ENCODE results near the gene MARS1.
A peak's percentile ranks its signal among the peaks of the same experiment; 100 is the strongest.

The MARS1 gene

DNA sequence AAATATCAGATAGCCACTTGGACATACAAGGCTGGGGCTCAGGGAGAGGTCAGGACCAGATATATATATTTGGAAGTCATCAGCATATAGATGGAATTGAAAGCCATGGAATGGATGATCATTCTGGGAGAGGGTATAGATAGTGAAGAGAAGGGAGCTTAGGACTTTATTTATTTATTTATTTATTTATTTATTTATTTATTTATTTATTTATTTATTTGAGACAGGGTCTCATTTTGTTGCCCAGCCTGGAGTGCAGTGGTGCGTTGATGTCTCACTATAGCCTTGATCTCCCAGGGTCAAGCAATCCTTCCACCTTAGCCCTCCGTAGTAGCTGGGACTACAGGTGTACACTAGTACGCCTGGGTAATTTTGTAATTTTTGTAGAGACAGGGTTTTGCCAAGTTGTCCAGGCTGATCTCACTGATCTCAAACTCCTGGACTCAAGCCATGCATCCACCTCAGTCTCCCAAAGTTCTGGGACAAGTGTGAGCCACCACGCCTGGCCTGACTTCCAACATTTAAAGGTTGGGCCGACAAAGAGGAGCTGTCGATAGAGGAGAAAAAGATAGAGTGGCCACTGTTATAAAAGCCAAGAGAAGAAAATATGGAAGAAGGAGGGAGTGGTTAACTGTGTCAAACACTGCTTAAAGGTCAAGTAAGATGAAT, 41.4 kb upstream of the MARS1 start:
- H3K27ac ChIP-seq: no peak overlapping the region
- TF ChIP-seq, protein P1, sequence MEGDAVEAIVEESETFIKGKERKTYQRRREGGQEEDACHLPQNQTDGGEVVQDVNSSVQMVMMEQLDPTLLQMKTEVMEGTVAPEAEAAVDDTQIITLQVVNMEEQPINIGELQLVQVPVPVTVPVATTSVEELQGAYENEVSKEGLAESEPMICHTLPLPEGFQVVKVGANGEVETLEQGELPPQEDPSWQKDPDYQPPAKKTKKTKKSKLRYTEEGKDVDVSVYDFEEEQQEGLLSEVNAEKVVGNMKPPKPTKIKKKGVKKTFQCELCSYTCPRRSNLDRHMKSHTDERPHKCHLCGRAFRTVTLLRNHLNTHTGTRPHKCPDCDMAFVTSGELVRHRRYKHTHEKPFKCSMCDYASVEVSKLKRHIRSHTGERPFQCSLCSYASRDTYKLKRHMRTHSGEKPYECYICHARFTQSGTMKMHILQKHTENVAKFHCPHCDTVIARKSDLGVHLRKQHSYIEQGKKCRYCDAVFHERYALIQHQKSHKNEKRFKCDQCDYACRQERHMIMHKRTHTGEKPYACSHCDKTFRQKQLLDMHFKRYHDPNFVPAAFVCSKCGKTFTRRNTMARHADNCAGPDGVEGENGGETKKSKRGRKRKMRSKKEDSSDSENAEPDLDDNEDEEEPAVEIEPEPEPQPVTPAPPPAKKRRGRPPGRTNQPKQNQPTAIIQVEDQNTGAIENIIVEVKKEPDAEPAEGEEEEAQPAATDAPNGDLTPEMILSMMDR (IDR thresholded peaks at IDR 0.05): no peak
- H3K4me3 ChIP-seq: no peak overlapping the region
- no peak for DNase-seq (ENCODE audit: low spot score)

DNA sequence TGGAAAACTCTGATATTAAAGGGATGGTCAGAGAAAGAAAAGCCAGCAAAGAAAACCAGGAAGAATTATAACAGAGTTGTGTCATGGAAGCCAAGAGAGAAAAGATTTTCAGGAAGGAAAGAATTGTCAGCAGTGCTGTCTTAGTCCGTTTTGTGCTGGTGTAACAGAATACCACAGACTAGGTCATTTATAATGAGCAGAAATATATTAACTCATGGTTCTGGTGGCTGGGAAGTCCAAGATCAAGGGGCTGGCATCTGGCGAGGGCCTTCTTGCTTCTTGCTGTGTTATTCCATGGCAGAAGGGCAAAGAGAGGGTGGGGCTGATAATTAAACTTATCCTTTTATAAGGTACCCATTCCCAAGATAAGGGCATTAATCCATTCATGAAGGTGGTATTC, 39.2 kb upstream of the MARS1 start:
- no peak for DNase-seq (ENCODE audit: low spot score)
- H3K27ac ChIP-seq: no peak overlapping the region
- TF ChIP-seq, protein P1 (IDR thresholded peaks at IDR 0.05): no peak
- no peak overlapping the region for H3K4me3 ChIP-seq

DNA sequence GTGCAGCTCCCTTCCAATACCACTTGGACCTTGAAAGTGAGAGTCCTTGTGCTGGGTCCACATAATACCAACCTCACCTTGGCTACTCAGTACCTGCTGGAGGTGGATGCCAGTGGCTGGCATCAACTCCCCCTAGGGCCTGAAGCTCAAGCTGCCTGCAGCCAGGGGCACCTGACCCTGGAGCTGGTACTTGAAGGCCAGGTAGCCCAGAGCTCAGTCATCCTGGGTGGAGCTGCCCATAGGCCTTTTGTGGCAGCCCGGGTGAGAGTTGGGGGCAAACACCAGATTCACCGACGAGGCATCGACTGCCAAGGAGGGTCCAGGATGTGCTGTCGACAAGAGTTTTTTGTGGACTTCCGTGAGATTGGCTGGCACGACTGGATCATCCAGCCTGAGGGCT, 38.5 kb upstream of the MARS1 start:
- TF ChIP-seq, protein P1 (IDR thresholded peaks at IDR 0.05): no peak

DNA sequence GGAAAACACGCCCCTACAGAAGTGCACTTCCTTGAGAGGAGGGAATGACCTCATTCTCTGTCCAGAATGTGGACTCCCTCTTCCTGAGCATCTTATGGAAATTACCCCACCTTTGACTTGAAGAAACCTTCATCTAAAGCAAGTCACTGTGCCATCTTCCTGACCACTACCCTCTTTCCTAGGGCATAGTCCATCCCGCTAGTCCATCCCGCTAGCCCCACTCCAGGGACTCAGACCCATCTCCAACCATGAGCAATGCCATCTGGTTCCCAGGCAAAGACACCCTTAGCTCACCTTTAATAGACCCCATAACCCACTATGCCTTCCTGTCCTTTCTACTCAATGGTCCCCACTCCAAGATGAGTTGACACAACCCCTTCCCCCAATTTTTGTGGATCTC, 37.8 kb upstream of the MARS1 start:
- Histone ChIP-seq H3K27ac (no peak overlapping the region), H3K4me3 (no peak overlapping the region)
- no peak for DNase-seq (ENCODE audit: low spot score)
- TF ChIP-seq, protein P1 (IDR thresholded peaks at IDR 0.05): no peak

More for the DNA sequence above, 38.5 kb upstream of the MARS1 start:
- H3K4me3 ChIP-seq: no peak overlapping the region
- no peak for DNase-seq (ENCODE audit: low spot score)
- H3K27ac ChIP-seq: no peak overlapping the region

DNA sequence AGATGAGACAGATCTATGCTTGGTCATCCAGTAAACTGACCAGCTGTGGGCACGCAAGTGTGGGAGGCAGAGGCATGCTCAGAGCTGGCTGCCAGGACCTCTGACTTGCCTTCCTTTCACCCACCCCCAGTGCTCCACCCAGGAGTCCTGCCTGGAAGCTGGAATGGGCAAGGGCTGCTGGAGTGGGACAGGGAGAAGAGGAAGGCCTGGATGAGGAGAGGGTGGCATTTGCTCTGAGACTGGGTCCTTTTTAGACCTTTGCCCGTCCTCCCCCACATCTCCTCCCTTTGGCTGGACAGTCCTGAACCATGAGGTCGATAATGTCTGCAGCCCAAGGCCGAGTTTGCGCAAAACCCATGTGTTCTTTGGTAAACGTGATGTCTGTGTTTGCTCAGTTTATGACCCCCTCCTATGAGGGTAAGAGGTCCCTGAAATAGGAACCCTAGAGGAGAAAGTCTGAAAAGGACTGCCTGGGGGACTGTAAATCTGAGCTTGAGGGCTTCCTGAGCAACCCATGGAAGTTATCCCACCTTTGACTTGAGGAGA, 36.6 kb upstream of the MARS1 start:
- H3K27ac ChIP-seq: peak overlapping the region; percentile 67 to 91
- H3K4me3 ChIP-seq: no peak overlapping the region
- TF ChIP-seq, protein P1 (IDR thresholded peaks at IDR 0.05): no peak
- no peak for DNase-seq (ENCODE audit: low spot score)

DNA sequence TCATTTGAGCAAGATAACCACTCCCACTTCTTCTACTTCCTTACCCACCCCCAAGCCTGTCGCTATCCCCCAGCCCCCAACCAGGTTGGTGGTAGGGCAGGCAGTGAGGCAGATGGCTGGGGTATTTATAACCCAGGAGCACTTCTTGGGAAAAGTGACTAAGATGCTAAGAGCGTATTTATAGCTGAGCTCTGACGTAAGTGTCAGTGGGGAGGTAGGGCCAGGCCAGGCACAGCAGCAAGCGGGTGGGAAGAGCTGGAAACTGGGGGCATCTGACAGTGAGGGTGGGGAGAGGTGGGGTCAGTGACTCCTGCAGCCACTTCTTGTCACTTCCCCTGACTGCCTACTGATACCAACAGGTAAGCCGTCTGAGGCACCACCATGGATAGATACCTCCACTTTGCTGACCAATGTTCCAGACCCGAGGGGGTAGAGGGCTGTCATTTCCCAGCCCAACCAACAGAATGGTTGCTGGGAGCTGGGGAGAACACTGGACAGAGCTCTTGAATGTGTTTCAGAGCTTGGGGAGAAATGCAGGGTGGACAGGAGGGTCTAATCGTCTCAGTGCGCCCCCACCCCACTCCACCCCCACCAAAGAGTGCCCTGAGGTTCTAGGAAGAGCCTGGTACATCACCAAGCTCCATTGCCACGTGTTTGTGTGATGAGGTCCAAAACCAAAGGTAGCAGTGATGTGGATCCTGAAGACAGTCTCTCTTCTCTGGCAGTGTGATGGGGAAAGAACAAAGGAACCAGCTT, 35.5 kb upstream of the MARS1 start:
- Histone ChIP-seq H3K4me3 (peak overlapping the region; percentile 55), H3K27ac (peak overlapping the region; percentile 67 to 91)
- DNase-seq (ENCODE audit: low spot score): no peak
- TF ChIP-seq, protein P1 (IDR thresholded peaks at IDR 0.05): no peak

All from coronary artery (tissue), 2 donors.